Endothelial cell of umbilical vein (primary cell): Measurements from ENCODE around the gene KANK4. TPM values are rescaled to one million over a fixed set of nuclear protein-coding genes. Genes with fewer than 3 reads are reported as not detected.

Experiments
- BruUV-seq: library from RNA; stranded (reverse); fragments of 400-500 nt; replicated peaks from 2 replicates; lab custom pipeline; 2021; lab: Mats Ljungman, UMichigan
- CTCF ChIA-PET: fragments of 300-600, 350-600 bp; sonication (Branson Sonifier 250); formaldehyde crosslinking; loops from one replicate; lab custom pipeline; 2021; ENCODE audit warnings: antibody characterized with exemption, inconsistent platforms; lab: Charles Lee
- POLR2A ChIA-PET: fragments of 300-600, 350-600 bp; sonication (Branson Sonifier 250); formaldehyde crosslinking; loops from one replicate; lab custom pipeline; 2021; ENCODE audit warnings: antibody characterized with exemption, inconsistent platforms; lab: Charles Lee
- DNase-seq: peaks from one replicate; pipeline ENCODE4 v3.0.0-alpha.2; 2011; ENCODE audit warnings: low read depth, low spot score
- FAIRE-seq: peaks from 2 replicates; lab custom pipeline; 2011; peaks lifted over from hg19 to GRCh38; lab: Jason Lieb, UNC
- H2AFZ ChIP-seq: 2 replicates; pipeline ENCODE4 v1.6.0; 2012; ENCODE audit warnings: low read depth, low read length, control low read depth, inconsistent platforms
- H3K27ac ChIP-seq: 2 replicates; pipeline ENCODE4 v1.5.1; 2011; ENCODE audit warnings: low read depth, mild to moderate bottlenecking, control low read depth, low read length, moderate library complexity; ENCODE audit not compliant: insufficient read depth
- H3K27me3 ChIP-seq, 2 experiments: 2 replicates each; pipeline versions ENCODE4 v1.6.0 to v1.6.1; 2011; ENCODE audit warnings: low read length in 2 of 2, mixed read lengths in 1 of 2; ENCODE audit not compliant: control insufficient read depth in 2 of 2, insufficient read depth in 2 of 2
- H3K36me3 ChIP-seq, 2 experiments: 2 replicates in 1 of 2; 3 replicates in 1 of 2; pipeline ENCODE4 v1.5.1; 2011; ENCODE audit warnings: low read length in 2 of 2, mild to moderate bottlenecking in 1 of 2, moderate library complexity in 1 of 2; ENCODE audit not compliant: control insufficient read depth in 2 of 2, insufficient read depth in 2 of 2; ENCODE audit errors: extremely low read depth in 1 of 2
- H3K4me1 ChIP-seq: 3 replicates; pipeline ENCODE4 v1.5.1; 2011; ENCODE audit warnings: mild to moderate bottlenecking, low read length; ENCODE audit not compliant: control insufficient read depth, insufficient read depth; ENCODE audit errors: extremely low read depth
- H3K4me2 ChIP-seq: 2 replicates; pipeline ENCODE4 v1.6.1; 2011; ENCODE audit warnings: low read length, control low read depth, mixed read lengths; ENCODE audit not compliant: insufficient read depth
- H3K4me3 ChIP-seq, 3 experiments: fragments of 200-600 bp in 1 of 3; sonication (generic), shearing (Covaris generic) in 1 of 3; replicated peaks in 1 of 3; 2 replicates each; pipeline ENCODE4 v1.5.1; 2011 to 2016; ENCODE audit warnings: control low read depth in 3 of 3, low read length in 3 of 3, mild to moderate bottlenecking in 2 of 3, inconsistent platforms in 1 of 3, low read depth in 1 of 3, moderate library complexity in 1 of 3; ENCODE audit not compliant: insufficient read depth in 1 of 3
- H3K79me2 ChIP-seq: 2 replicates; pipeline ENCODE4 v1.6.0; 2012; ENCODE audit warnings: low read length, inconsistent platforms; ENCODE audit not compliant: control insufficient read depth, insufficient read depth
- H3K9ac ChIP-seq: replicated peaks from 2 replicates; pipeline ENCODE3; 2011; ENCODE audit warnings: low read length, control low read depth; ENCODE audit not compliant: insufficient read depth; ENCODE audit errors: extremely low read depth
- H3K9me1 ChIP-seq: replicated peaks from 3 replicates; pipeline ENCODE4 v1.6.0; 2011; ENCODE audit warnings: mild to moderate bottlenecking, low read length; ENCODE audit not compliant: control insufficient read depth, insufficient read depth; ENCODE audit errors: extremely low read depth
- H3K9me3 ChIP-seq: replicated peaks from 2 replicates; pipeline ENCODE4 v1.5.1; 2012; ENCODE audit warnings: low read length, inconsistent platforms; ENCODE audit not compliant: control insufficient read depth, insufficient read depth
- H4K20me1 ChIP-seq: replicated peaks from 2 replicates; pipeline ENCODE3; 2011; ENCODE audit warnings: mild to moderate bottlenecking, low read length; ENCODE audit not compliant: control insufficient read depth, insufficient read depth; ENCODE audit errors: extremely low read depth
- EZH2 ChIP-seq: IDR thresholded peaks from 2 replicates; pipeline ENCODE4 v1.6.1; 2012; ENCODE audit warnings: borderline replicate concordance, low read depth, mild to moderate bottlenecking, moderate library complexity, low read length, inconsistent platforms; ENCODE audit not compliant: severe bottlenecking
- FOS ChIP-seq: IDR thresholded peaks from 2 replicates; pipeline ENCODE4 v1.6.1; 2011; ENCODE audit warnings: mild to moderate bottlenecking, low read length, moderate library complexity, borderline replicate concordance; ENCODE audit not compliant: insufficient read depth
- GATA2 ChIP-seq: IDR thresholded peaks from 2 replicates; pipeline ENCODE4 v1.7.0; 2011; ENCODE audit warnings: low read depth, mild to moderate bottlenecking, moderate library complexity, mixed read lengths, low read length; ENCODE audit not compliant: insufficient read length, insufficient read depth
- JUN ChIP-seq: IDR thresholded peaks from 2 replicates; pipeline ENCODE4 v1.6.1; 2011; ENCODE audit warnings: borderline replicate concordance, low read depth; ENCODE audit not compliant: insufficient read length, insufficient read depth
- MYC ChIP-seq: IDR thresholded peaks from one replicate; pipeline ENCODE4 v1.6.1; 2011; ENCODE audit warnings: mild to moderate bottlenecking, low read depth, low read length
- POLR2A ChIP-seq: IDR thresholded peaks from 2 replicates; pipeline ENCODE4 v1.6.1; 2012; ENCODE audit warnings: low read depth, mild to moderate bottlenecking, control low read depth, low read length
- POLR2AphosphoS5 ChIP-seq: IDR thresholded peaks from 2 replicates; pipeline ENCODE4 v1.6.1; 2012; ENCODE audit warnings: low read depth, mild to moderate bottlenecking, control low read depth, low read length, moderate library complexity; ENCODE audit not compliant: insufficient read depth
- dilution Hi-C: fragments of 300-500 bp; cut with MboI; formaldehyde crosslinking; loops from one replicate; pipeline ENCODE4 v1.15.0; 2019; ENCODE audit warnings: low sequenced_read_pairs; ENCODE audit not compliant: extremely low pct_ligation_motif_present
- intact Hi-C: fragments of 100-400 bp; cut with micrococcal nuclease; formaldehyde crosslinking; loops from one replicate; pipeline ENCODE4 v1.10.0; 2022
- polyA plus RNA-seq, 4 experiments: library from polyadenylated mRNA; depleted of rRNA in 3 of 4; stranded (reverse) in 3 of 4; unstranded in 1 of 4; fragments of >200 nt; gene quantifications; 2 replicates each; pipeline versions ENCODE4 v1.2.1 to v1.2.3, GENCODE V29; 2011 to 2012; ENCODE audit warnings: missing spikeins in 1 of 4
- small RNA-seq: library from RNA; depleted of rRNA; stranded (forward); fragments of <200 nt; gene quantifications from one replicate; pipeline ENCODE3, GENCODE V24; 2012; ENCODE audit warnings: low replicate concordance, low read depth; ENCODE audit not compliant: insufficient read depth, insufficient read length
- total RNA-seq: library from RNA; stranded (reverse); gene quantifications from 2 replicates; pipeline ENCODE4 v1.2.3, GENCODE V29; 2021
- TF ChIP-seq, protein P1 (sequence below): IDR thresholded peaks from 2 replicates; pipeline ENCODE4 v1.6.1; 2011; ENCODE audit not compliant: insufficient read depth, insufficient read length

The KANK4 gene
- total and polyA plus RNA-seq, 2 donors (not counting 3 experiments of a cell fraction or from before 2014, with no cell fraction given) = not detected

DNA sequence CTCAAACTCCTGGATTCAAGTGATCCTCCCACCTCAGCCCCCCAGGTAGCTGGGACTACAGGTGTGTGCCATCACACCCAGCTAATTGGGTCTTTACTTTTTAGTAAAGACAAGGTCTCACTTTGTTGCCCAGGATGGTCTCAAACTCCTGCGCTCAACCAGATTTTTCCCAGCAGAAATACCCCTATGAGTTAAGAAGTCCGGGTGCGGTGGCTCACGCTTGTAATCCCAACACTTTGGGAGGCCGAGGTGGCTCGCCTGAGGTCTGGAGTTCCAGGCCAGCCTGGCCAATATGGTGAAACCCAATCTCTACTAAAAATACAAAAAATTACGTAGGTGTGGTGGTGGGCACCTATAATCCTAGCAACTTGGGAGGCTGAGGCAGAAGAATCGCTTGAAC is 131.1 kb downstream of the KANK4 start:
- no peak overlapping the region for H3K4me3 ChIP-seq
- H3K9me3 ChIP-seq = no peaks in the 10 kb centered on the region
- no peak overlapping the region for H3K9ac ChIP-seq
- DNase-seq (no peak), FAIRE-seq (no peak)
- intact Hi-C loops (no loop called here), dilution Hi-C loops (no loop called here)
- H3K27ac ChIP-seq = no peak overlapping the region
- TF ChIP-seq JUN = no peak
- no peak for TF ChIP-seq POLR2AphosphoS5
- TF ChIP-seq GATA2 = no peak
- H3K4me2 ChIP-seq = no peak overlapping the region
- no peaks in the 10 kb centered on the region for H3K79me2 ChIP-seq
- POLR2A ChIA-PET = no interaction called here
- no peak overlapping the region for H2AFZ ChIP-seq
- no TSS peak for BruUV-seq
- H3K9me1 ChIP-seq = no peaks in the 10 kb centered on the region
- H3K4me1 ChIP-seq = no peaks in the 10 kb centered on the region
- H4K20me1 ChIP-seq = no peaks in the 10 kb centered on the region
- H3K36me3 ChIP-seq = no peaks in the 10 kb centered on the region
- no peaks in the 10 kb centered on the region for H3K27me3 ChIP-seq
- CTCF ChIA-PET = interaction anchor here (2.8 kb wide), 1 partner anchor 12 kb away, joined by 7 read pairs; no protein-coding TSS in a partner anchor

DNA sequence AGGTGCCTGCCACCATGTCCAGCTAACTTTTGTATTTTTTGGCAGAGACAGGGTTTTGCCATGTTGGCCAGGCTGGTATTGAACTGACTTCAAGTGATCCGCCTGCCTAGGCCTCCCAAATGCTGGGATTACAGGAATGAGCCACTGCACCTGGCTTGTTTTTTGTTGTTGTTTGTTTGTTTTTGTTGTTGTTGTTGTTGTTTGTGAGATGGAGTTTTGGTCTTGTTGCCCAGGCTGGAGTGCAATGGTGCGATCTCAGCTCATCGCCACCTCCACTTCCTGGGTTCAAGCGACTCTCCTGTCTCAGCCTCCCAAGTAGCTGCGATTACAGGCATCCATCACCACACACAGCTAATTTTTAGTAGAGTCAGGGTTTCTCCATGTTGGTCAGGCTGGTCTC is 131.7 kb downstream of the KANK4 start:
- Histone ChIP-seq H3K4me2 (no peak overlapping the region), H3K9ac (no peak overlapping the region), H3K27me3 (no peaks in the 10 kb centered on the region), H2AFZ (no peak overlapping the region), H3K9me1 (no peaks in the 10 kb centered on the region), H3K27ac (no peak overlapping the region), H4K20me1 (no peaks in the 10 kb centered on the region), H3K9me3 (no peaks in the 10 kb centered on the region), H3K4me3 (no peak overlapping the region), H3K4me1 (no peaks in the 10 kb centered on the region), H3K36me3 (no peaks in the 10 kb centered on the region), H3K79me2 (no peaks in the 10 kb centered on the region)
- TF ChIP-seq MYC = no peak
- no peak for TF ChIP-seq GATA2
- no peak for TF ChIP-seq FOS
- no peak for TF ChIP-seq POLR2A
- no peak for TF ChIP-seq JUN
- no peak for TF ChIP-seq EZH2
- TF ChIP-seq, protein P1, sequence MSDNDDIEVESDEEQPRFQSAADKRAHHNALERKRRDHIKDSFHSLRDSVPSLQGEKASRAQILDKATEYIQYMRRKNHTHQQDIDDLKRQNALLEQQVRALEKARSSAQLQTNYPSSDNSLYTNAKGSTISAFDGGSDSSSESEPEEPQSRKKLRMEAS = no peak
- FAIRE-seq = no peak
- intact Hi-C loops = no loop called here
- no TSS peak for BruUV-seq
- DNase-seq = no peak
- CTCF ChIA-PET = interaction anchor here (2.8 kb wide), 1 partner anchor 12 kb away, joined by 7 read pairs; no protein-coding TSS in a partner anchor
- POLR2A ChIA-PET = no interaction called here
- dilution Hi-C loops = no loop called here

Small RNA genes lying within 50 kb of the gene (small RNA-seq; reads per million reads assigned to genes)
- not detected for gene RNU6-371P

Other genes starting within 250 kb of the KANK4 start
- gene L1TD1, start 124.6 kb downstream of the KANK4 start, total RNA-seq = not detected in 2 replicates
- 0.01 TPM in 1 of 2 replicates, not detected in the other for gene L1TD1, start 124.6 kb downstream of the KANK4 start, polyA plus RNA-seq
- 37.8 and 38.4 TPM in 2 replicates for gene USP1, start 117.6 kb upstream of the KANK4 start, total RNA-seq
- gene USP1, start 117.6 kb upstream of the KANK4 start, polyA plus RNA-seq = 4.5 and 7.0 TPM in 2 replicates